NCI-H1417 (cell line): Measurements from ENCODE around the gene TBC1D8.

Experiments used
- DNase-seq, 3 experiments: peaks; one replicate each; lab custom pipeline; 2025; lab: John Stamatoyannopoulos, UW

Gene TBC1D8

GRCh38 chr2:100999995-101000394 is 151.2 kb downstream of the TBC1D8 start:
- DNase-seq: no peak

GRCh38 chr2:100998235-100998573 is 153.0 kb downstream of the TBC1D8 start:
- no peak for DNase-seq

GRCh38 chr2:100997509-100998234 is 153.5 kb downstream of the TBC1D8 start:
- no peak for DNase-seq

GRCh38 chr2:100995309-100996075 is 155.7 kb downstream of the TBC1D8 start:
- no peak for DNase-seq

- DNase-seq: no peak
Observed at GRCh38 chr2:100993294-100993693, 157.9 kb downstream of the TBC1D8 start.

GRCh38 chr2:100992262-100992661 is 158.9 kb downstream of the TBC1D8 start:
- DNase-seq: no peak

GRCh38 chr2:100991404-100991773 is 159.8 kb downstream of the TBC1D8 start:
- no peak for DNase-seq

- no peak for DNase-seq
Observed at GRCh38 chr2:100990650-100991403, 160.4 kb downstream of the TBC1D8 start.

GRCh38 chr2:100990166-100990565 is 161.0 kb downstream of the TBC1D8 start:
- DNase-seq: no peak

- no peak for DNase-seq
Observed at GRCh38 chr2:100989666-100990065, 161.5 kb downstream of the TBC1D8 start.

- DNase-seq: no peak
Observed at GRCh38 chr2:100988630-100989417, 162.4 kb downstream of the TBC1D8 start.

- no peak for DNase-seq
Observed at GRCh38 chr2:100987974-100988373, 163.2 kb downstream of the TBC1D8 start.

- no peak for DNase-seq
Observed at GRCh38 chr2:100987536-100987935, 163.6 kb downstream of the TBC1D8 start.

- no peak for DNase-seq
Observed at GRCh38 chr2:100986157-100986556, 165.0 kb downstream of the TBC1D8 start.

- DNase-seq: peak; percentile 41 to 80 (median 71)
Observed at GRCh38 chr2:100984892-100985307, 166.3 kb downstream of the TBC1D8 start.

GRCh38 chr2:100983684-100984310 is 167.4 kb downstream of the TBC1D8 start:
- no peak for DNase-seq

GRCh38 chr2:100983201-100983600 is 168.0 kb downstream of the TBC1D8 start:
- DNase-seq: no peak

GRCh38 chr2:100982431-100982861 is 168.7 kb downstream of the TBC1D8 start:
- no peak for DNase-seq

- no peak for DNase-seq
Observed at GRCh38 chr2:100981011-100981410, 170.2 kb downstream of the TBC1D8 start.

GRCh38 chr2:100980046-100980445 is 171.1 kb downstream of the TBC1D8 start:
- DNase-seq: no peak

GRCh38 chr2:100978582-100979191 is 172.5 kb downstream of the TBC1D8 start:
- DNase-seq: no peak
